GM12878 (cell line): Measurements from ENCODE around the gene TRAF3IP3. TPM values are rescaled to one million over a fixed set of nuclear protein-coding genes. Genes with fewer than 3 reads are reported as not detected.

ENCODE experiments used
- ATAC-seq: fragments of 200-7000 bp; cut with Tn5 transposase; 3 replicates; pipeline ENCODE4 v1.9.1; 2020; ENCODE audit warnings: mild to moderate bottlenecking, moderate library complexity
- BruUV-seq: library from RNA; stranded (reverse); fragments of 400-500 nt; replicated peaks from 2 replicates; lab custom pipeline; 2021; lab: Mats Ljungman, UMichigan
- CTCF ChIA-PET: fragments of 300-600 bp; sonication (Branson Sonifier 250); formaldehyde crosslinking; extraction: SDS; loops from one replicate; lab custom pipeline; 2021; ENCODE audit warnings: inconsistent platforms; lab: Yijun Ruan, JAX
- POLR2A ChIA-PET: fragments of 350-600 bp; formaldehyde crosslinking; extraction: SDS; loops from one replicate; lab custom pipeline; 2021; ENCODE audit warnings: inconsistent platforms; lab: Charles Lee
- RAD21 ChIA-PET: fragments of 300-600 bp; sonication (Branson Sonifier 250); formaldehyde crosslinking; loops from one replicate; lab custom pipeline; 2023; ENCODE audit warnings: antibody characterized with exemption; ENCODE audit not compliant: unreplicated experiment; lab: Charles Lee
- SMC1A ChIA-PET: fragments of 300-600 bp; sonication (Branson Sonifier 250); formaldehyde crosslinking; loops from one replicate; lab custom pipeline; 2023; ENCODE audit not compliant: unreplicated experiment, uncharacterized antibody; lab: Charles Lee
- DNase-seq: peaks from one replicate; pipeline ENCODE4 v3.0.0-alpha.2; 2011; ENCODE audit warnings: low read depth, low spot score
- FAIRE-seq: peaks from 3 replicates; lab custom pipeline; 2011; peaks lifted over from hg19 to GRCh38; lab: Jason Lieb, UNC
- H2AFZ ChIP-seq: 2 replicates; pipeline ENCODE4 v1.6.0; 2011; ENCODE audit warnings: low read depth, low read length, control low read depth; ENCODE audit not compliant: control insufficient read depth
- H3K27ac ChIP-seq: 2 replicates; pipeline ENCODE4 v1.5.1; 2011; ENCODE audit warnings: control low read depth; ENCODE audit not compliant: control insufficient read depth, insufficient read depth
- H3K27me3 ChIP-seq, 2 experiments: replicated peaks in 1 of 2; 2 replicates each; pipeline versions ENCODE4 v1.6.0 to v1.6.1; 2011; ENCODE audit warnings: low read length in 1 of 2; ENCODE audit not compliant: control insufficient read depth in 2 of 2, insufficient read depth in 2 of 2
- H3K36me3 ChIP-seq, 2 experiments: 2 replicates each; pipeline ENCODE4 v1.5.1; 2011; ENCODE audit warnings: low read length in 1 of 2; ENCODE audit not compliant: control insufficient read depth in 2 of 2, insufficient read depth in 2 of 2
- H3K4me1 ChIP-seq: 2 replicates; pipeline ENCODE4 v1.6.1; 2011; ENCODE audit warnings: mild to moderate bottlenecking, low read length, moderate library complexity, mixed read lengths; ENCODE audit not compliant: control insufficient read depth, insufficient read depth
- H3K4me2 ChIP-seq: 2 replicates; pipeline ENCODE4 v1.6.0; 2011; ENCODE audit warnings: control low read depth; ENCODE audit not compliant: control insufficient read depth, insufficient read depth
- H3K4me3 ChIP-seq: fragments of 200-600 bp; sonication (generic); 2 replicates; pipeline ENCODE4 v1.5.1; 2016
- H3K79me2 ChIP-seq: 2 replicates; pipeline ENCODE4 v1.6.0; 2011; ENCODE audit warnings: low read length; ENCODE audit not compliant: control insufficient read depth, insufficient read depth
- H3K9ac ChIP-seq: 2 replicates; pipeline ENCODE4 v1.8.0; 2011; ENCODE audit warnings: low read length, control low read depth, mixed read lengths; ENCODE audit not compliant: control insufficient read depth, insufficient read depth
- H3K9me3 ChIP-seq: replicated peaks from 3 replicates; pipeline ENCODE4 v1.5.1; 2011; ENCODE audit warnings: mild to moderate bottlenecking, low read length; ENCODE audit not compliant: control insufficient read depth, insufficient read depth
- H4K20me1 ChIP-seq: 2 replicates; pipeline ENCODE4 v1.6.0; 2011; ENCODE audit not compliant: control insufficient read depth, insufficient read depth
- IRF5 ChIP-seq: fragments of 450-650 bp; IDR thresholded peaks from 2 replicates; pipeline ENCODE4 v1.6.1; 2017; ENCODE audit warnings: borderline replicate concordance
- NBN ChIP-seq: fragments of 450-650 bp; IDR thresholded peaks from 2 replicates; pipeline ENCODE4 v1.6.1; 2016
- NFXL1 ChIP-seq: fragments of 450-650 bp; IDR thresholded peaks from 2 replicates; pipeline ENCODE4 v1.6.1; 2017; ENCODE audit warnings: antibody characterized with exemption, mild to moderate bottlenecking, borderline replicate concordance
- SIN3A ChIP-seq: IDR thresholded peaks from 2 replicates; pipeline ENCODE4 v1.6.1; 2012; ENCODE audit warnings: low read depth, low read length, improper control_type of control experiment
- SPI1 ChIP-seq: IDR thresholded peaks from 2 replicates; pipeline ENCODE4 v1.6.1; 2011; ENCODE audit warnings: low read depth, mild to moderate bottlenecking, low read length, moderate library complexity, borderline replicate concordance; ENCODE audit not compliant: insufficient read depth
- ZNF384 ChIP-seq: IDR thresholded peaks from 2 replicates; pipeline ENCODE4 v1.6.1; 2012; ENCODE audit warnings: low read depth, mild to moderate bottlenecking, low read length, improper control_type of control experiment, borderline replicate concordance
- WGBS: methylation state at CpG from one replicate; pipeline ENCODE4 v1.1.6; 2016; ENCODE audit warnings: low lambda C conversion rate; ENCODE audit not compliant: insufficient replicate concordance, insufficient coverage; ENCODE audit errors: missing lambda C conversion rate; 5-methylcytosine and 5-hydroxymethylcytosine counted together
- in situ Hi-C: fragments of 300-500 bp; cut with MboI; formaldehyde crosslinking; loops from 9 replicates; pipeline ENCODE4 v1.14.3; 2018; ENCODE audit warnings: mixed read lengths
- intact Hi-C: fragments of 100-400 bp; cut with micrococcal nuclease; formaldehyde crosslinking; loops from one replicate; pipeline ENCODE4 v1.14.2; 2022; ENCODE audit not compliant: unreplicated experiment
- polyA plus RNA-seq, 11 experiments: library from polyadenylated mRNA; depleted of rRNA in 4 of 11; unstranded in 6 of 11; stranded (reverse) in 5 of 11; fragments of >200 nt; fragmentation: Nextera tagmentation in 4 of 11; fragmentation: Illumina TruSeq in 1 of 11; extraction: Ambion mirVana in 4 of 11; extraction: Trizol in 1 of 11; gene quantifications; 1 replicate in 1 of 11; 2 replicates in 10 of 11; pipeline versions ENCODE4 v1.2.1 to v1.2.3, GENCODE V29; 2011 to 2016; ENCODE audit warnings: inconsistent platforms in 2 of 11, missing spikeins in 2 of 11, low read depth in 1 of 11
- total RNA-seq, 4 experiments: library from RNA; depleted of rRNA in 3 of 4; stranded (reverse); fragments of >200 nt in 3 of 4; fragmentation: Illumina TruSeq in 1 of 4; extraction: Trizol in 1 of 4; gene quantifications; 2 replicates each; pipeline versions ENCODE4 v1.2.1 to v1.2.3, GENCODE V29; 2013 to 2021
- TF ChIP-seq, protein P1 (sequence below): fragments of 450-650 bp; IDR thresholded peaks from 2 replicates; pipeline ENCODE4 v1.6.1; 2016; ENCODE audit warnings: mild to moderate bottlenecking, moderate library complexity, borderline replicate concordance

TRAF3IP3 gene
- total and polyA plus RNA-seq, 10 of the 15 experiments (the other 5 are each of a cell fraction or from before 2014, with no cell fraction given), result 61.6 to 121 (median 96.5) TPM

DNA sequence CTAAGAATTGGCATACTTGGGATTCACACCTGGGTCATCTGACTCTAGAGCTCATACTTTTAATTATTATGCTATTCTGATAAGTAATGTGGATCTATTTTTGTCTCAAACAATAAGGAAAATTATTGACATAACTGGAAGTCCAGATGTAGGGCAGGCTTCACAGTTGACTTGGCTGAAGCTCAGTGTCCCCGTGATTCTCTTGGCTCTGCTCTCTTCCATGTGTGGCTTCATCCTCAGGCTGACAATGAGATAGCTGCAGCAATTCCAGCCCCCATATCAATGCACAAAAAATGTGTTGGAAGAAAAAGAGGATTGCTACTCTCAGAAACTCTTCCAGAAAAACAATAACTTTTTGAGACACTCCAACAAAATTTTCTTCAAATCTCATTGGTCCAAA is 27.4 kb upstream of the TRAF3IP3 start (continued):
- TF ChIP-seq SPI1, result no peak
- TF ChIP-seq NBN, result no peak

DNA sequence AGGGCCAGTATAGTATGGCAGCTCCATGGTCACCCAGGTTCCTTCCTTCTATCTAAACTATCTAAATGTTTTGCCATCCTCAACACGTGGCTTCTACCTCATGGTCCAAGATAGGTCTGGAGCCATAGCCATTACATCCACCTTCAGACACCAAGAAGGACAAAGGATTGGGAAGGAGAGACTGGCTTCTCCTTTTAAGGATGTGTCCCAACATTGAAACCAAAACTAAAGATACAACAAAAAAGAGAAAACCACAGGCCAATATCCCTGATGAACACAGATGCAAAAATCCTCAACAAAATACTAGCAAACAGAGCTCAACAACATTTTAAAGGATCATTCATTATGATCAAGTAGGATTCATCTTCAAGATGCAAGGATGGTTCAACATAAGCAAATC is 26.4 kb upstream of the TRAF3IP3 start:
- ATAC-seq (no peak), DNase-seq (no peak), FAIRE-seq (no peak)
- H4K20me1 ChIP-seq, result no peaks in the 10 kb centered on the region
- 0% methylated on average over 1 of the region's 1 CpG for WGBS
- H3K4me3 ChIP-seq, result no peak overlapping the region
- H3K9me3 ChIP-seq, result no peaks in the 10 kb centered on the region; the same call in 2 of the 3 replicates
- intact Hi-C loops, result no loop called here
- in situ Hi-C loops, result no loop called here
- no peak overlapping the region for H3K9ac ChIP-seq
- no peaks in the 10 kb centered on the region for H3K36me3 ChIP-seq
- ChIA-PET SMC1A (interaction anchor here (1.7 to 2.1 kb wide), 2 partner anchors 20 to 27 kb away, joined by 4 to 5 read pairs; no protein-coding TSS in a partner anchor), CTCF (interaction anchor here (0.7 to 1.0 kb wide), 2 partner anchors 18 to 153 kb away, joined by 3 to 6 read pairs; no protein-coding TSS in a partner anchor), RAD21 (no interaction called here), POLR2A (no interaction called here)
- no peak overlapping the region for H3K4me2 ChIP-seq
- no peaks in the 10 kb centered on the region for H3K79me2 ChIP-seq
- H3K27ac ChIP-seq, result no peak overlapping the region
- H3K4me1 ChIP-seq, result no peaks in the 10 kb centered on the region
- no peak for TF ChIP-seq NFXL1
- no peak for TF ChIP-seq IRF5
- TF ChIP-seq, protein P1, sequence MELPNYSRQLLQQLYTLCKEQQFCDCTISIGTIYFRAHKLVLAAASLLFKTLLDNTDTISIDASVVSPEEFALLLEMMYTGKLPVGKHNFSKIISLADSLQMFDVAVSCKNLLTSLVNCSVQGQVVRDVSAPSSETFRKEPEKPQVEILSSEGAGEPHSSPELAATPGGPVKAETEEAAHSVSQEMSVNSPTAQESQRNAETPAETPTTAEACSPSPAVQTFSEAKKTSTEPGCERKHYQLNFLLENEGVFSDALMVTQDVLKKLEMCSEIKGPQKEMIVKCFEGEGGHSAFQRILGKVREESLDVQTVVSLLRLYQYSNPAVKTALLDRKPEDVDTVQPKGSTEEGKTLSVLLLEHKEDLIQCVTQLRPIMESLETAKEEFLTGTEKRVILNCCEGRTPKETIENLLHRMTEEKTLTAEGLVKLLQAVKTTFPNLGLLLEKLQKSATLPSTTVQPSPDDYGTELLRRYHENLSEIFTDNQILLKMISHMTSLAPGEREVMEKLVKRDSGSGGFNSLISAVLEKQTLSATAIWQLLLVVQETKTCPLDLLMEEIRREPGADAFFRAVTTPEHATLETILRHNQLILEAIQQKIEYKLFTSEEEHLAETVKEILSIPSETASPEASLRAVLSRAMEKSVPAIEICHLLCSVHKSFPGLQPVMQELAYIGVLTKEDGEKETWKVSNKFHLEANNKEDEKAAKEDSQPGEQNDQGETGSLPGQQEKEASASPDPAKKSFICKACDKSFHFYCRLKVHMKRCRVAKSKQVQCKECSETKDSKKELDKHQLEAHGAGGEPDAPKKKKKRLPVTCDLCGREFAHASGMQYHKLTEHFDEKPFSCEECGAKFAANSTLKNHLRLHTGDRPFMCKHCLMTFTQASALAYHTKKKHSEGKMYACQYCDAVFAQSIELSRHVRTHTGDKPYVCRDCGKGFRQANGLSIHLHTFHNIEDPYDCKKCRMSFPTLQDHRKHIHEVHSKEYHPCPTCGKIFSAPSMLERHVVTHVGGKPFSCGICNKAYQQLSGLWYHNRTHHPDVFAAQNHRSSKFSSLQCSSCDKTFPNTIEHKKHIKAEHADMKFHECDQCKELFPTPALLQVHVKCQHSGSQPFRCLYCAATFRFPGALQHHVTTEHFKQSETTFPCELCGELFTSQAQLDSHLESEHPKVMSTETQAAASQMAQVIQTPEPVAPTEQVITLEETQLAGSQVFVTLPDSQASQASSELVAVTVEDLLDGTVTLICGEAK, result no peak
- TF ChIP-seq ZNF384, result no peak
- no peak for TF ChIP-seq SIN3A
- no TSS peak for BruUV-seq
- no peaks in the 10 kb centered on the region for H3K27me3 ChIP-seq
- no peak overlapping the region for H2AFZ ChIP-seq
